ENCODE data around the gene SLC26A2. TPM values are rescaled to one million over a fixed set of nuclear protein-coding genes. Genes with fewer than 3 reads are reported as not detected.

SLC26A2 gene
- total and polyA plus RNA-seq, 4 donors = 0.43 to 6.1 (median 1.6) TPM

- Histone ChIP-seq H3K36me3 (ENCODE audit: control insufficient read depth in 4 of 4, insufficient read depth in 3 of 4, low read depth in 1 of 4, low read length in 3 of 4) (no peaks in the 10 kb centered on the region), H3K4me3 (ENCODE audit: low read depth in 1 of 3, low read length in 3 of 3) (no peak overlapping the region), H3K4me1 (ENCODE audit: control insufficient read depth in 4 of 4, insufficient read depth in 4 of 4, low read length in 3 of 4) (no peaks in the 10 kb centered on the region), H3K9ac (ENCODE audit: low read depth in 1 of 2, low read length in 2 of 2) (no peak overlapping the region), H3K27me3 (ENCODE audit: control insufficient read depth in 4 of 4, insufficient read depth in 4 of 4, low read length in 3 of 4) (no peaks in the 10 kb centered on the region), H3K27ac (ENCODE audit: low read depth in 1 of 2, low read length in 2 of 2) (no peak overlapping the region), H3K9me3 (ENCODE audit: control insufficient read depth in 4 of 4, low read length in 3 of 4) (no peaks in the 10 kb centered on the region)
- no peak for DNase-seq (ENCODE audit: low spot score)
- WGBS = 87% methylated on average over 5 of the region's 5 CpGs
- TF ChIP-seq FOXA2 (IDR thresholded peaks at IDR 0.05) (no peak), ATF3 (IDR thresholded peaks at IDR 0.05) (no peak), EGR1 (IDR thresholded peaks at IDR 0.05; ENCODE audit: low read depth in 2 of 2) (no peak), SP1 (IDR thresholded peaks at IDR 0.05) (no peak), HNF4A (conservative IDR thresholded peaks at IDR 0.05) (no peak), ZBTB33 (IDR thresholded peaks at IDR 0.05) (no peak), RXRA (IDR thresholded peaks at IDR 0.05) (no peak)
Measured at GRCh38 chr5:149924486-149924885, 36.1 kb upstream of the SLC26A2 start.

- H3K4me3 ChIP-seq (ENCODE audit: low read depth in 1 of 3, low read length in 3 of 3) = no peak overlapping the region
- H3K9ac ChIP-seq (ENCODE audit: low read depth in 1 of 2, low read length in 2 of 2) = no peak overlapping the region
- no peak overlapping the region for H3K27ac ChIP-seq (ENCODE audit: low read depth in 1 of 2, low read length in 2 of 2)
- H3K4me1 ChIP-seq (ENCODE audit: control insufficient read depth in 4 of 4, insufficient read depth in 4 of 4, low read length in 3 of 4) = peaks cover 0 to 1% (median under 1%) of the 10 kb centered on the region in 4 donors
- DNase-seq (ENCODE audit: low spot score) = no peak
- no peaks in the 10 kb centered on the region for H3K36me3 ChIP-seq (ENCODE audit: control insufficient read depth in 4 of 4, insufficient read depth in 3 of 4, low read depth in 1 of 4, low read length in 3 of 4)
- WGBS = 69% methylated on average over 6 of the region's 6 CpGs
- no peaks in the 10 kb centered on the region for H3K27me3 ChIP-seq (ENCODE audit: control insufficient read depth in 4 of 4, insufficient read depth in 4 of 4, low read length in 3 of 4)
- H3K9me3 ChIP-seq (ENCODE audit: control insufficient read depth in 4 of 4, low read length in 3 of 4) = no peaks in the 10 kb centered on the region
- TF ChIP-seq SP1 (IDR thresholded peaks at IDR 0.05) = no peak
- no peak for TF ChIP-seq REST (IDR thresholded peaks at IDR 0.05)
- TF ChIP-seq MAX (IDR thresholded peaks at IDR 0.05) = no peak
- TF ChIP-seq HNF4G (IDR thresholded peaks at IDR 0.05) = no peak
- TF ChIP-seq TAF1 (conservative IDR thresholded peaks at IDR 0.05) = no peak
- no peak for TF ChIP-seq NR2F2 (IDR thresholded peaks at IDR 0.05)
- TF ChIP-seq HNF4A (conservative IDR thresholded peaks at IDR 0.05) = no peak
- TF ChIP-seq YY1 (IDR thresholded peaks at IDR 0.05) = no peak
- TF ChIP-seq ZBTB33 (IDR thresholded peaks at IDR 0.05) = no peak
- no peak for TF ChIP-seq JUND (IDR thresholded peaks at IDR 0.05)
- no peak for TF ChIP-seq RAD21 (IDR thresholded peaks at IDR 0.05)
- no peak for TF ChIP-seq ATF3 (IDR thresholded peaks at IDR 0.05)
Measured at GRCh38 chr5:149930043-149930748, 30.4 kb upstream of the SLC26A2 start.
